ENCODE measurements around the gene FHDC1.

FHDC1 gene

GRCh38 chr4:152961773-152962115 lies 25.6 kb downstream of the FHDC1 start:
- DNase-seq (ENCODE audit: extremely low read depth, low read depth): no peak
- no peak overlapping the region for H3K4me3 ChIP-seq (replicated peaks; ENCODE audit: low read depth, low read length)
- TF ChIP-seq CTCF (IDR thresholded peaks at IDR 0.05; ENCODE audit: low read depth, low read length, missing control alignments): no peak

GRCh38 chr4:152962150-152962549 lies 26.0 kb downstream of the FHDC1 start:
- no peak for DNase-seq (ENCODE audit: extremely low read depth, low read depth)
- TF ChIP-seq CTCF (IDR thresholded peaks at IDR 0.05; ENCODE audit: low read depth, low read length, missing control alignments): no peak
- H3K4me3 ChIP-seq (replicated peaks; ENCODE audit: low read depth, low read length): no peak overlapping the region

- DNase-seq (ENCODE audit: extremely low read depth, low read depth): no peak
- H3K4me3 ChIP-seq (replicated peaks; ENCODE audit: low read depth, low read length): no peak overlapping the region
- no peak for TF ChIP-seq CTCF (IDR thresholded peaks at IDR 0.05; ENCODE audit: low read depth, low read length, missing control alignments)
Observed at GRCh38 chr4:152964335-152964734, 28.2 kb downstream of the FHDC1 start.

- no peak for TF ChIP-seq CTCF (IDR thresholded peaks at IDR 0.05; ENCODE audit: low read depth, low read length, missing control alignments)
- no peak overlapping the region for H3K4me3 ChIP-seq (replicated peaks; ENCODE audit: low read depth, low read length)
- DNase-seq (ENCODE audit: extremely low read depth, low read depth): peak; percentile 49
Observed at GRCh38 chr4:152965611-152966010, 29.5 kb downstream of the FHDC1 start.

GRCh38 chr4:152967907-152968306 lies 31.8 kb downstream of the FHDC1 start:
- DNase-seq (ENCODE audit: extremely low read depth, low read depth): no peak
- TF ChIP-seq CTCF (IDR thresholded peaks at IDR 0.05; ENCODE audit: low read depth, low read length, missing control alignments): no peak
- H3K4me3 ChIP-seq (replicated peaks; ENCODE audit: low read depth, low read length): no peak overlapping the region

GRCh38 chr4:152968806-152969394 lies 32.8 kb downstream of the FHDC1 start:
- DNase-seq (ENCODE audit: extremely low read depth, low read depth): no peak

More at GRCh38 chr4:152968806-152969394, 32.8 kb downstream of the FHDC1 start:
- TF ChIP-seq CTCF (IDR thresholded peaks at IDR 0.05; ENCODE audit: low read depth, low read length, missing control alignments): no peak
- H3K4me3 ChIP-seq (replicated peaks; ENCODE audit: low read depth, low read length): no peak overlapping the region

All from HFF-Myc (cell line).